SK-N-SH (cell line): Measurements from ENCODE around the gene CADM1. TPM values are rescaled to one million over a fixed set of nuclear protein-coding genes. Genes with fewer than 3 reads are reported as not detected.

ENCODE experiments used
- CTCF ChIA-PET: fragments of 300-600, 350-600 bp; formaldehyde crosslinking; extraction: SDS; loops from one replicate; lab custom pipeline; 2021; lab: Yijun Ruan, JAX
- POLR2A ChIA-PET: fragments of 350-600 bp; sonication (Branson Sonifier 250); formaldehyde crosslinking; extraction: SDS; loops from one replicate; lab custom pipeline; 2020; ENCODE audit warnings: antibody characterized with exemption, inconsistent platforms; lab: Yijun Ruan, JAX
- DNase-seq: peaks from one replicate; pipeline ENCODE4 v3.0.0; 2012
- H2AFZ ChIP-seq: fragments of 200-600 bp; sonication (generic); 2 replicates; pipeline ENCODE4 v1.8.1; 2016; ENCODE audit warnings: antibody characterized with exemption, mild to moderate bottlenecking, low read depth
- H3F3A ChIP-seq: fragments of 200-600 bp; sonication (generic); replicated peaks from 2 replicates; pipeline ENCODE3; 2016; ENCODE audit warnings: antibody characterized with exemption, mild to moderate bottlenecking; ENCODE audit not compliant: insufficient read depth
- H3K27ac ChIP-seq, 2 experiments: fragments of 200-500 bp in 1 of 2; fragments of 200-600 bp in 1 of 2; sonication (Bioruptor generic) in 1 of 2; sonication (generic), shearing (Covaris generic) in 1 of 2; 2 replicates each; pipeline versions ENCODE4 v1.5.1 to v1.6.1; 2014 to 2016; ENCODE audit warnings: low read depth in 2 of 2, inconsistent platforms in 1 of 2, low read length in 1 of 2, mild to moderate bottlenecking in 1 of 2, mixed read lengths in 1 of 2
- H3K27me3 ChIP-seq: fragments of 200-600 bp; sonication (generic), shearing (Covaris generic); 2 replicates; pipeline ENCODE4 v1.6.1; 2016; ENCODE audit warnings: mixed run types; ENCODE audit not compliant: insufficient read depth
- H3K36me3 ChIP-seq, 2 experiments: fragments of 200-500 bp in 1 of 2; fragments of 200-600 bp in 1 of 2; sonication (Bioruptor generic) in 1 of 2; sonication (generic) in 1 of 2; replicated peaks in 1 of 2; 2 replicates each; pipeline versions ENCODE3 to v1.5.1; 2014 to 2016; ENCODE audit warnings: low read length in 1 of 2, mild to moderate bottlenecking in 1 of 2; ENCODE audit not compliant: insufficient read depth in 2 of 2, control insufficient read depth in 1 of 2
- H3K4me1 ChIP-seq, 2 experiments: fragments of 200-500 bp in 1 of 2; fragments of 200-600 bp in 1 of 2; sonication (Bioruptor generic) in 1 of 2; sonication (generic), shearing (Covaris generic) in 1 of 2; 2 replicates each; pipeline versions ENCODE4 v1.5.1 to v1.6.1; 2014 to 2016; ENCODE audit warnings: low read depth in 1 of 2, low read length in 1 of 2, mixed run types in 1 of 2; ENCODE audit not compliant: insufficient read depth in 2 of 2, control insufficient read depth in 1 of 2
- H3K4me2 ChIP-seq: fragments of 200-600 bp; sonication (generic), shearing (Covaris generic); 2 replicates; pipeline ENCODE4 v1.6.1; 2017; ENCODE audit warnings: mixed run types
- H3K4me3 ChIP-seq, 2 experiments: fragments of 200-500 bp in 1 of 2; fragments of 200-600 bp in 1 of 2; sonication (Bioruptor generic) in 1 of 2; sonication (generic), shearing (Covaris generic) in 1 of 2; 2 replicates each; pipeline versions ENCODE4 v1.5.1 to v1.8.1; 2014 to 2016; ENCODE audit warnings: low read depth in 2 of 2, inconsistent platforms in 1 of 2, low read length in 1 of 2, mild to moderate bottlenecking in 1 of 2, mixed read lengths in 1 of 2, moderate library complexity in 1 of 2
- H3K79me2 ChIP-seq: fragments of 200-600 bp; sonication (generic); 2 replicates; pipeline ENCODE4 v1.8.1; 2017; ENCODE audit warnings: mild to moderate bottlenecking; ENCODE audit not compliant: insufficient read depth
- H3K9ac ChIP-seq: fragments of 200-600 bp; sonication (generic); 2 replicates; pipeline ENCODE4 v1.6.1; 2017; ENCODE audit warnings: mixed run types
- H3K9me2 ChIP-seq: fragments of 200-600 bp; sonication (generic); 2 replicates; pipeline ENCODE4 v1.6.1; 2017; ENCODE audit warnings: mixed run types
- H3K9me3 ChIP-seq: fragments of 200-600 bp; sonication (generic); 2 replicates; pipeline ENCODE4 v1.6.1; 2017; ENCODE audit warnings: mixed run types, mild to moderate bottlenecking, moderate library complexity
- H4K20me1 ChIP-seq: fragments of 200-600 bp; sonication (generic); 2 replicates; pipeline ENCODE4 v1.6.1; 2017; ENCODE audit warnings: mild to moderate bottlenecking, mixed run types; ENCODE audit not compliant: insufficient read depth
- CHD2 ChIP-seq: fragments of 150-350 bp; IDR thresholded peaks from 2 replicates; pipeline ENCODE4 v1.6.1; 2018; ENCODE audit warnings: low read length; ENCODE audit not compliant: partially characterized antibody
- ELF1 ChIP-seq: IDR thresholded peaks from 2 replicates; pipeline ENCODE4 v1.4.0; 2012
- EP300 ChIP-seq, 2 experiments: IDR thresholded peaks; 2 replicates each; pipeline versions ENCODE4 v1.4.0 to v1.6.1; 2012; ENCODE audit warnings: borderline replicate concordance in 1 of 2, low read depth in 1 of 2, low read length in 1 of 2
- FOSL2 ChIP-seq: IDR thresholded peaks from 2 replicates; pipeline ENCODE4 v1.4.0; 2012; ENCODE audit warnings: low read depth, mild to moderate bottlenecking, moderate library complexity, borderline replicate concordance
- MXI1 ChIP-seq: IDR thresholded peaks from 2 replicates; pipeline ENCODE4 v1.6.1; 2012; ENCODE audit warnings: mild to moderate bottlenecking, low read depth, low read length, improper control_type of control experiment
- NFIC ChIP-seq: IDR thresholded peaks from 2 replicates; pipeline ENCODE4 v1.4.0; 2012; ENCODE audit warnings: borderline replicate concordance
- RAD21 ChIP-seq: IDR thresholded peaks from 2 replicates; pipeline ENCODE4 v1.6.1; 2012; ENCODE audit warnings: mild to moderate bottlenecking, low read length
- RXRA ChIP-seq: IDR thresholded peaks from 2 replicates; pipeline ENCODE4 v1.4.0; 2012; ENCODE audit warnings: low read depth, mild to moderate bottlenecking, borderline replicate concordance
- SIN3A ChIP-seq: IDR thresholded peaks from 2 replicates; pipeline ENCODE4 v1.6.1; 2012; ENCODE audit warnings: low read depth, mild to moderate bottlenecking, low read length, moderate library complexity, borderline replicate concordance
- YY1 ChIP-seq: IDR thresholded peaks from 2 replicates; pipeline ENCODE4 v1.4.0; 2012; ENCODE audit warnings: low read depth, mild to moderate bottlenecking
- WGBS: methylation state at CpG from one replicate; pipeline ENCODE4 v1.1.6; 2017; ENCODE audit warnings: low lambda C conversion rate; 5-methylcytosine and 5-hydroxymethylcytosine counted together
- polyA plus RNA-seq, 3 experiments: library from polyadenylated mRNA; depleted of rRNA; stranded (reverse); fragments of >200 nt; gene quantifications; 2 replicates each; pipeline ENCODE4 v1.2.3, GENCODE V29; 2012
- TF ChIP-seq, protein P1 (sequence below): fragments of 150-350 bp; IDR thresholded peaks from 2 replicates; pipeline ENCODE4 v1.6.1; 2016; ENCODE audit warnings: mild to moderate bottlenecking, low read depth, low read length
- TF ChIP-seq, protein P2 (sequence below): IDR thresholded peaks from 2 replicates; pipeline ENCODE4 v1.4.0; 2012; ENCODE audit warnings: low read depth, borderline replicate concordance
- TF ChIP-seq, protein P3 (sequence below): fragments of 200-600 bp; sonication (generic); IDR thresholded peaks from 2 replicates; pipeline ENCODE4 v1.6.1; 2017; ENCODE audit warnings: antibody characterized with exemption, mild to moderate bottlenecking, moderate library complexity
- TF ChIP-seq, protein P4 (sequence below): IDR thresholded peaks from 2 replicates; pipeline ENCODE4 v1.6.1; 2012; ENCODE audit warnings: mild to moderate bottlenecking, low read depth, low read length, moderate library complexity

The CADM1 gene
- polyA plus RNA-seq, 1 of the 3 experiments (the other 2 are of a cell fraction): 7.9 TPM

DNA sequence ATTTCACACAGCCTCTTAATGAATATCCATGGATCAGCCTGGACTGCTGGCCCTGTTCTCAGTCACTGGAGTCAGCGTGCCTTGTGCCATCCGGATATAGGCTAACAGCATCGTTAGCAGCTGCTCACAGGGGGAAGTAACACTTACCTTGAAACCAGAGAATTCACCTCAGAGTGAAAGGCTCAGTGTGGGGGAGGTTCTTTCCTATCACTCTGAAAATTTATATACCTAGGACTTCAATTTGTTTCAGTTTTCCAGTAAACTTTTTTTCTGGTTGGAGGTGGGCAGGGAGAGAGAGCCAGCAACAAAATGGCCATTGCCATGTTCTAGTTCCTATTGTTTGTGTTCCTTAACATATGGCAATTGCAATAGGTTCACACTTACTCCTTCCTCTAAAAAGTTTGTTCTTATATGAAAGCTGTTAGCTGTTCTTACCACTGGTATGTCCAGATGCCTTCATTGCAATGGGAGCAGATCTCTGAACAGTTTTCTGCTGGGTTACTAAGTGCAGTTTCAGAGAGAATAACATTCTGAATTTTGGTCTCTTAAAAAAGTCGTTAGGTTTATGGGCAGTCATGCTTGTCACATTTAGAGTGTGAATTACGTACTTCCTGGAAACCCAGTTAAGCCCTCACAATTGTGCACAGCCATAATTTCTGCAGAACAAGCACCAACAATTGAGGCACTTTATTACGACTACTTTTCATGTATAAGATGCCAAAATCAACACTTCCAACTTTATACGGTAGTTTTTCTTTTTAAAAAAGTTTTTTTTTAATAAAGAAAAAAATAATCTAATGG lies 247.6 kb downstream of the CADM1 start:
- H2AFZ ChIP-seq: no peak overlapping the region
- peaks cover 0 to 11% of the 10 kb centered on the region in 2 experiments; a peak in 2 of 4 replicates for H3K4me1 ChIP-seq
- no peak overlapping the region for H3K9ac ChIP-seq
- ChIA-PET POLR2A (interaction anchor here (0.5 kb wide), 1 partner anchor 49 kb away, joined by 3 read pairs; no protein-coding TSS in a partner anchor), CTCF (interaction anchor here (0.7 to 1.9 kb wide), 4 partner anchors 10 to 86 kb away, joined by 3 to 7 read pairs (median 4); no protein-coding TSS in a partner anchor)
- no peaks in the 10 kb centered on the region for H3K9me2 ChIP-seq
- 60% methylated on average over 6 of the region's 7 CpGs for WGBS
- no peak overlapping the region for H3K4me2 ChIP-seq
- peak; percentile 21; the same call in 1 of the 2 replicates for TF ChIP-seq MXI1
- no peak for TF ChIP-seq FOSL2
- no peak for TF ChIP-seq NFIC
- TF ChIP-seq, protein P1, sequence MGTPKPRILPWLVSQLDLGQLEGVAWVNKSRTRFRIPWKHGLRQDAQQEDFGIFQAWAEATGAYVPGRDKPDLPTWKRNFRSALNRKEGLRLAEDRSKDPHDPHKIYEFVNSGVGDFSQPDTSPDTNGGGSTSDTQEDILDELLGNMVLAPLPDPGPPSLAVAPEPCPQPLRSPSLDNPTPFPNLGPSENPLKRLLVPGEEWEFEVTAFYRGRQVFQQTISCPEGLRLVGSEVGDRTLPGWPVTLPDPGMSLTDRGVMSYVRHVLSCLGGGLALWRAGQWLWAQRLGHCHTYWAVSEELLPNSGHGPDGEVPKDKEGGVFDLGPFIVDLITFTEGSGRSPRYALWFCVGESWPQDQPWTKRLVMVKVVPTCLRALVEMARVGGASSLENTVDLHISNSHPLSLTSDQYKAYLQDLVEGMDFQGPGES: no peak
- no peak for TF ChIP-seq RAD21
- no peak for TF ChIP-seq SIN3A
- no peak overlapping the region for H3K4me3 ChIP-seq
- H3K36me3 ChIP-seq: no peaks in the 10 kb centered on the region
- DNase-seq: peak; percentile 22
- no peaks in the 10 kb centered on the region for H3F3A ChIP-seq
- H3K27me3 ChIP-seq: no peaks in the 10 kb centered on the region
- no peaks in the 10 kb centered on the region for H3K9me3 ChIP-seq
- H3K79me2 ChIP-seq: no peaks in the 10 kb centered on the region
- no peaks in the 10 kb centered on the region for H4K20me1 ChIP-seq
- peak overlapping the region in 1 of 2 experiments; percentile 28; a peak in 1 of 4 replicates for H3K27ac ChIP-seq

DNA sequence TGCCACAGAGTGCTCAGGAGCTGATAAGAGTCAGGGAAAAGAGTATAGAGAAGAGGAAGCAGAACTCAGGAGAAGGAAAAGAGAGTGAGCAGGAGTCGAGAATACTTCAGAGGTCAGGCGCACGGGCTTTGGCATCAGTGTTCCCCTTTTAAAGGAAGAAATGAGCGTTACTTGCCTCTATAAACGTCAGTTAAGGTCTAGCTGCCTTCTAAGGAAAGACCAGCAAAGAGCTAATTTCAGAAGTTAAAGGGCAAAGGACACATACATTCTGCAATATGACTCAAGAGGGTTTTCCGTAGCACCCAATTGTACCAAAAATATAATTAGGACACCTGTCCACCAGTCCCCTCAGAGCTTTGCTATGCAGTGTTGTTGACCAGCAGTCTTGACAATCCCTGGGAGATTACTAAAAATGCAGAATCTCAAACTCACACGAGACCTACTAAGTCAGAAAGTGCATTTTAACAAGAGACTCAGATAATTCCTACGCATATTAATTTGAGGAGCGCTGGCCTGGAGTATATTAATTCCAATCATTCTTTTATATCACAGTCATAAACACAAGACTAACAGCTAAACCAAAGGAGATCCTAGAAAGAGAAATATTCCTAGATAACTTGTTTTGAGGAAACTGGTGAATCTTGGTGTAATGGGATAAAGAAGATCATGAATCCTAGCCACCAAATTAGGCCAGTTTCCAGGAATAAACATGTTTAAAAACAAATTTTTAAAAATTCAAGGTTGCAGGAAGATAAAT lies 249.0 kb downstream of the CADM1 start:
- H3F3A ChIP-seq: no peaks in the 10 kb centered on the region
- 64% methylated on average over 9 of the region's 9 CpGs for WGBS
- CTCF ChIA-PET: interaction anchor here (1.1 to 1.9 kb wide), 4 partner anchors 11 to 133 kb away, joined by 3 to 7 read pairs (median 4); no protein-coding TSS in a partner anchor
- TF ChIP-seq, protein P2, sequence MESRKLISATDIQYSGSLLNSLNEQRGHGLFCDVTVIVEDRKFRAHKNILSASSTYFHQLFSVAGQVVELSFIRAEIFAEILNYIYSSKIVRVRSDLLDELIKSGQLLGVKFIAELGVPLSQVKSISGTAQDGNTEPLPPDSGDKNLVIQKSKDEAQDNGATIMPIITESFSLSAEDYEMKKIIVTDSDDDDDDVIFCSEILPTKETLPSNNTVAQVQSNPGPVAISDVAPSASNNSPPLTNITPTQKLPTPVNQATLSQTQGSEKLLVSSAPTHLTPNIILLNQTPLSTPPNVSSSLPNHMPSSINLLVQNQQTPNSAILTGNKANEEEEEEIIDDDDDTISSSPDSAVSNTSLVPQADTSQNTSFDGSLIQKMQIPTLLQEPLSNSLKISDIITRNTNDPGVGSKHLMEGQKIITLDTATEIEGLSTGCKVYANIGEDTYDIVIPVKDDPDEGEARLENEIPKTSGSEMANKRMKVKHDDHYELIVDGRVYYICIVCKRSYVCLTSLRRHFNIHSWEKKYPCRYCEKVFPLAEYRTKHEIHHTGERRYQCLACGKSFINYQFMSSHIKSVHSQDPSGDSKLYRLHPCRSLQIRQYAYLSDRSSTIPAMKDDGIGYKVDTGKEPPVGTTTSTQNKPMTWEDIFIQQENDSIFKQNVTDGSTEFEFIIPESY: no peak
- TF ChIP-seq RAD21 (no peak), CHD2 (no peak), RXRA (no peak), ELF1 (no peak), YY1 (no peak), SIN3A (no peak), EP300 (IDR thresholded peaks at IDR 0.05; ENCODE audit: borderline replicate concordance in 1 of 2, low read depth in 1 of 2, low read length in 1 of 2) (no peak)
- TF ChIP-seq, protein P3, sequence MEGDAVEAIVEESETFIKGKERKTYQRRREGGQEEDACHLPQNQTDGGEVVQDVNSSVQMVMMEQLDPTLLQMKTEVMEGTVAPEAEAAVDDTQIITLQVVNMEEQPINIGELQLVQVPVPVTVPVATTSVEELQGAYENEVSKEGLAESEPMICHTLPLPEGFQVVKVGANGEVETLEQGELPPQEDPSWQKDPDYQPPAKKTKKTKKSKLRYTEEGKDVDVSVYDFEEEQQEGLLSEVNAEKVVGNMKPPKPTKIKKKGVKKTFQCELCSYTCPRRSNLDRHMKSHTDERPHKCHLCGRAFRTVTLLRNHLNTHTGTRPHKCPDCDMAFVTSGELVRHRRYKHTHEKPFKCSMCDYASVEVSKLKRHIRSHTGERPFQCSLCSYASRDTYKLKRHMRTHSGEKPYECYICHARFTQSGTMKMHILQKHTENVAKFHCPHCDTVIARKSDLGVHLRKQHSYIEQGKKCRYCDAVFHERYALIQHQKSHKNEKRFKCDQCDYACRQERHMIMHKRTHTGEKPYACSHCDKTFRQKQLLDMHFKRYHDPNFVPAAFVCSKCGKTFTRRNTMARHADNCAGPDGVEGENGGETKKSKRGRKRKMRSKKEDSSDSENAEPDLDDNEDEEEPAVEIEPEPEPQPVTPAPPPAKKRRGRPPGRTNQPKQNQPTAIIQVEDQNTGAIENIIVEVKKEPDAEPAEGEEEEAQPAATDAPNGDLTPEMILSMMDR: no peak
- TF ChIP-seq, protein P4, sequence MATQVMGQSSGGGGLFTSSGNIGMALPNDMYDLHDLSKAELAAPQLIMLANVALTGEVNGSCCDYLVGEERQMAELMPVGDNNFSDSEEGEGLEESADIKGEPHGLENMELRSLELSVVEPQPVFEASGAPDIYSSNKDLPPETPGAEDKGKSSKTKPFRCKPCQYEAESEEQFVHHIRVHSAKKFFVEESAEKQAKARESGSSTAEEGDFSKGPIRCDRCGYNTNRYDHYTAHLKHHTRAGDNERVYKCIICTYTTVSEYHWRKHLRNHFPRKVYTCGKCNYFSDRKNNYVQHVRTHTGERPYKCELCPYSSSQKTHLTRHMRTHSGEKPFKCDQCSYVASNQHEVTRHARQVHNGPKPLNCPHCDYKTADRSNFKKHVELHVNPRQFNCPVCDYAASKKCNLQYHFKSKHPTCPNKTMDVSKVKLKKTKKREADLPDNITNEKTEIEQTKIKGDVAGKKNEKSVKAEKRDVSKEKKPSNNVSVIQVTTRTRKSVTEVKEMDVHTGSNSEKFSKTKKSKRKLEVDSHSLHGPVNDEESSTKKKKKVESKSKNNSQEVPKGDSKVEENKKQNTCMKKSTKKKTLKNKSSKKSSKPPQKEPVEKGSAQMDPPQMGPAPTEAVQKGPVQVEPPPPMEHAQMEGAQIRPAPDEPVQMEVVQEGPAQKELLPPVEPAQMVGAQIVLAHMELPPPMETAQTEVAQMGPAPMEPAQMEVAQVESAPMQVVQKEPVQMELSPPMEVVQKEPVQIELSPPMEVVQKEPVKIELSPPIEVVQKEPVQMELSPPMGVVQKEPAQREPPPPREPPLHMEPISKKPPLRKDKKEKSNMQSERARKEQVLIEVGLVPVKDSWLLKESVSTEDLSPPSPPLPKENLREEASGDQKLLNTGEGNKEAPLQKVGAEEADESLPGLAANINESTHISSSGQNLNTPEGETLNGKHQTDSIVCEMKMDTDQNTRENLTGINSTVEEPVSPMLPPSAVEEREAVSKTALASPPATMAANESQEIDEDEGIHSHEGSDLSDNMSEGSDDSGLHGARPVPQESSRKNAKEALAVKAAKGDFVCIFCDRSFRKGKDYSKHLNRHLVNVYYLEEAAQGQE: no peak

More for the DNA sequence above, 249.0 kb downstream of the CADM1 start:
- Histone ChIP-seq H3K27ac (no peak overlapping the region), H4K20me1 (no peaks in the 10 kb centered on the region), H3K4me2 (no peak overlapping the region), H2AFZ (no peak overlapping the region), H3K4me1 (peaks cover 0 to 17% of the 10 kb centered on the region in 2 experiments; a peak in 2 of 4 replicates), H3K9me3 (no peaks in the 10 kb centered on the region), H3K27me3 (no peaks in the 10 kb centered on the region), H3K79me2 (no peaks in the 10 kb centered on the region), H3K36me3 (no peaks in the 10 kb centered on the region), H3K9ac (no peak overlapping the region), H3K9me2 (no peaks in the 10 kb centered on the region), H3K4me3 (no peak overlapping the region)
- POLR2A ChIA-PET: no interaction called here
- no peak for DNase-seq
